A673 (cell line): ENCODE results near the gene PEX14. TPM values are rescaled to one million over a fixed set of nuclear protein-coding genes. Genes with fewer than 3 reads are reported as not detected.

Experiments
- BruUV-seq: library from RNA; stranded (reverse); fragments of 400-500 nt; replicated peaks from 2 replicates; lab custom pipeline; 2021; lab: Mats Ljungman, UMichigan
- CTCF ChIA-PET: fragments of 300-600 bp; sonication (Branson Sonifier 250); formaldehyde crosslinking; loops from one replicate; lab custom pipeline; 2022; ENCODE audit warnings: antibody characterized with exemption; lab: Charles Lee
- POLR2A ChIA-PET: fragments of 300-600 bp; sonication (Branson Sonifier 250); formaldehyde crosslinking; loops from one replicate; lab custom pipeline; 2022; ENCODE audit warnings: antibody characterized with exemption; ENCODE audit not compliant: low non-redundant PET; lab: Charles Lee
- DNase-seq: peaks from one replicate; pipeline ENCODE4 v3.0.0-alpha.2; 2015; ENCODE audit warnings: low spot score
- H3K27ac ChIP-seq: fragments of 200-600 bp; sonication (generic); 2 replicates; pipeline ENCODE4 v1.5.1; 2016; ENCODE audit warnings: mixed run types, low read depth, mild to moderate bottlenecking, mixed read lengths, antibody characterized with exemption, low read length; ENCODE audit not compliant: poor library complexity, severe bottlenecking
- H3K27me3 ChIP-seq: fragments of 200-600 bp; sonication (generic); replicated peaks from 2 replicates; pipeline ENCODE4 v1.6.1; 2017; ENCODE audit warnings: mixed run types, low read depth, mild to moderate bottlenecking, mixed read lengths, antibody characterized with exemption, low read length; ENCODE audit not compliant: insufficient read depth, poor library complexity
- H3K36me3 ChIP-seq: fragments of 200-600 bp; sonication (generic); 2 replicates; pipeline ENCODE4 v1.6.1; 2016; ENCODE audit warnings: mixed run types, mild to moderate bottlenecking, mixed read lengths, antibody characterized with exemption, low read length; ENCODE audit not compliant: insufficient read depth, poor library complexity, severe bottlenecking
- H3K4me1 ChIP-seq: fragments of 200-600 bp; sonication (generic); 2 replicates; pipeline ENCODE4 v1.6.1; 2017; ENCODE audit warnings: mixed run types, mild to moderate bottlenecking, mixed read lengths, antibody characterized with exemption, low read length; ENCODE audit not compliant: insufficient read depth, poor library complexity, severe bottlenecking
- H3K4me3 ChIP-seq: fragments of 200-600 bp; sonication (generic); 2 replicates; pipeline ENCODE4 v1.5.1; 2016; ENCODE audit warnings: low read depth, mixed run types, mild to moderate bottlenecking, mixed read lengths, low read length; ENCODE audit not compliant: poor library complexity, severe bottlenecking
- H3K9me3 ChIP-seq: fragments of 200-600 bp; sonication (generic); 2 replicates; pipeline ENCODE4 v1.6.1; 2016; ENCODE audit warnings: mixed run types, low read depth, mild to moderate bottlenecking, mixed read lengths, antibody characterized with exemption, low read length; ENCODE audit not compliant: poor library complexity, severe bottlenecking
- EZH2 ChIP-seq: fragments of 200-600 bp; sonication (generic); IDR thresholded peaks from 2 replicates; pipeline ENCODE4 v1.6.1; 2017; ENCODE audit warnings: borderline replicate concordance, low read depth, mild to moderate bottlenecking, mixed read lengths, antibody characterized with exemption, low read length; ENCODE audit not compliant: poor library complexity, severe bottlenecking
- intact Hi-C: fragments of 100-400 bp; cut with micrococcal nuclease; formaldehyde crosslinking; loops from one replicate; pipeline ENCODE4 v1.10.0; 2022; ENCODE audit not compliant: unreplicated experiment
- total RNA-seq: library from RNA; stranded (reverse); gene quantifications from 2 replicates; pipeline ENCODE4 v1.2.3, GENCODE V29; 2021
- TF ChIP-seq, protein P1 (sequence below): fragments of 300-800, 200-600 bp; sonication (generic); conservative IDR thresholded peaks from 2 replicates; pipeline ENCODE4 v1.5.1; 2017; ENCODE audit warnings: low read depth, mild to moderate bottlenecking, antibody characterized with exemption, low read length, moderate library complexity, mixed read lengths

Gene PEX14
- total RNA-seq, 1 experiment from 2014 or later, result 26.8 TPM

DNA sequence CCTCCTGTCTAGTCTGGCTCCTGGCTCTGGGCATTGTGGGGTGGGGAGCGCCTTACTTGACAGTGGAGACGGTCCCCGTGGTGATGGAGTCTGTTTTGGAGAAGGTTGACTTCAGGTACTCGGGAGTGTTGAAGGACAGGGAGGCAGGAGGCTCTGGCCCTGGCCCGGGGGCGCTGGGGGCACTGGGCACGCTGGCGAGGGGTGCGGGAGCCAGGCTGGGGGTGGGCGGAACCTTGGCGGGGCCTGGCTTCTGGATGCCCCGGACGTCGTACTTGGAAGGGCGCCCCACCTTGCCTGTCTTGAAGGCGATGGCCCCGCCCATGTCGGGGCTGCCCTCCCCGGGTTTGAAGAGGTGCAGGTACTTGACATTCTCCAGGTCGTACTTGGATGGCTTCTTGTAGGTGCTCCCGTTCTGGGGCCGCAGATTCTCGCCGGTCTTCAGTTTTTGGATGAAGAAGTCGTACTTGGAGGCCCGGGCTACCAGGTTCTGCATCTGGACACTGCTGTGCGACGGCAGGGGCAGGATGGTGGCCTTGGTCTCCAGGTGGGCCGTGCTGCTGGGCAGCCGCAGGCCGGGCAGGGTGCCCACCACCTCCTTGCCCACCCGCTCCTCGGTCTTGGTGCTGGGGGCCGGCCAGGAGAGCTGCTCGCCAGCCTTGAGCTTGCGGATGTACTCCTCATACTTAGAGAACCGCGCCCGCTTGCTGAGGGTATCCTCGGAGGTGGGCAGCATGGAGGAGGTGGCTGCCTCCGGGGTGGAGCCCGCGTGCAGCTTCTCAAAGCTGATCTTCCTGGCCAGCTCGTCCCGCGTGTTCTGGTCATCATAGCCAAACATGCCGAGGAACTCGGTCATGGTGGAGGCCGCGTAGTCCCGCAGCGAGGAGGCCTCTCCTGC, 185.1 kb downstream of the PEX14 start:
- TF ChIP-seq EZH2, result no peak
- TF ChIP-seq, protein P1, sequence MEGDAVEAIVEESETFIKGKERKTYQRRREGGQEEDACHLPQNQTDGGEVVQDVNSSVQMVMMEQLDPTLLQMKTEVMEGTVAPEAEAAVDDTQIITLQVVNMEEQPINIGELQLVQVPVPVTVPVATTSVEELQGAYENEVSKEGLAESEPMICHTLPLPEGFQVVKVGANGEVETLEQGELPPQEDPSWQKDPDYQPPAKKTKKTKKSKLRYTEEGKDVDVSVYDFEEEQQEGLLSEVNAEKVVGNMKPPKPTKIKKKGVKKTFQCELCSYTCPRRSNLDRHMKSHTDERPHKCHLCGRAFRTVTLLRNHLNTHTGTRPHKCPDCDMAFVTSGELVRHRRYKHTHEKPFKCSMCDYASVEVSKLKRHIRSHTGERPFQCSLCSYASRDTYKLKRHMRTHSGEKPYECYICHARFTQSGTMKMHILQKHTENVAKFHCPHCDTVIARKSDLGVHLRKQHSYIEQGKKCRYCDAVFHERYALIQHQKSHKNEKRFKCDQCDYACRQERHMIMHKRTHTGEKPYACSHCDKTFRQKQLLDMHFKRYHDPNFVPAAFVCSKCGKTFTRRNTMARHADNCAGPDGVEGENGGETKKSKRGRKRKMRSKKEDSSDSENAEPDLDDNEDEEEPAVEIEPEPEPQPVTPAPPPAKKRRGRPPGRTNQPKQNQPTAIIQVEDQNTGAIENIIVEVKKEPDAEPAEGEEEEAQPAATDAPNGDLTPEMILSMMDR, result no peak
- ChIA-PET CTCF (no interaction called here), POLR2A (no interaction called here)
- Histone ChIP-seq H3K27me3 (no peaks in the 10 kb centered on the region), H3K4me3 (no peak overlapping the region), H3K9me3 (no peaks in the 10 kb centered on the region), H3K4me1 (peaks cover 5% of the 10 kb centered on the region), H3K36me3 (no peaks in the 10 kb centered on the region), H3K27ac (no peak overlapping the region)
- no TSS peak for BruUV-seq
- no peak for DNase-seq
- intact Hi-C loops, result no loop called here

DNA sequence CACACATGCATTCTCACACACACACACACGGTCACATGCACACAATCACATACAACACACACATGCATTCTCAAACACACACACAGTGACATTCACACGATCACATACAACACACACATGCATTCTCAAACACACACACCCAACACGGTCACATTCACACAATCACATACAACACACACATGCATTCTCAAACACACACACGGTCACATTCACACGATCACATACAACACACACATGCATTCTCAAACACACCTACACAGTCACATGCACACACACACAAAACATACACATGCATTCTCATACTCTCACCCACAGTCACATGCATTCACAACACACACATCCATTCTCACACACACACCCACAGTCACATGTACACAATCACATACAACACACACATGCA, 186.7 kb downstream of the PEX14 start:
- DNase-seq, result no peak
- intact Hi-C loops, result no loop called here
- no peaks in the 10 kb centered on the region for H3K27me3 ChIP-seq
- H3K9me3 ChIP-seq, result no peaks in the 10 kb centered on the region
- no peaks in the 10 kb centered on the region for H3K36me3 ChIP-seq
- H3K4me1 ChIP-seq, result peaks cover 5% of the 10 kb centered on the region
- no peak overlapping the region for H3K4me3 ChIP-seq
- no peak for TF ChIP-seq EZH2
- TF ChIP-seq, protein P1, result no peak
- no TSS peak for BruUV-seq
- no peak overlapping the region for H3K27ac ChIP-seq
- ChIA-PET CTCF (no interaction called here), POLR2A (no interaction called here)

DNA sequence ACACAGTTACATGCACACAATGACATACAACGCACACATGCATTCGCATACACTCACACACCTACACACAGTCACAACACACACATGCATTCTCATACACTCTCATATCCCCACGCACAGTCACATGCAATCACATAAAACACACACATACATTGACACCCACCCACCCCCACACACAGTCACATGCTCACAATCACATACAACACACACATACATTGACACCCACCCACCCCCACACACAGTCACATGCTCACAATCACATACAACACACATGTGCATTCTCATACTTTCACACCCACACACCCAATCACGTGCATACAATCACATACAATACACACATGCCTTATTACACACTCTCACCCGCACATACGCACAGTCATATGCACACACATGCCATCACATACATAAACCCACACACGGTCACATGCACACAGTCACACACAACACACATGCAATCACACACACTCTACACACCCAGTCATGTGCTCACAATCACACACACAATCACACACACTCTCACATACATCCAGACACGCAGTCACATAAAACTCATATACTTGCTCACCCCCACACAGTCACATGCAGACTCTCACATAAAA, 187.4 kb downstream of the PEX14 start:
- no peaks in the 10 kb centered on the region for H3K27me3 ChIP-seq
- TF ChIP-seq EZH2, result no peak
- TF ChIP-seq, protein P1, result no peak

More for the DNA sequence above, 187.4 kb downstream of the PEX14 start:
- no peaks in the 10 kb centered on the region for H3K9me3 ChIP-seq
- CTCF ChIA-PET, result no interaction called here
- no peak for DNase-seq
- no peak overlapping the region for H3K27ac ChIP-seq
- intact Hi-C loops, result no loop called here
- no peak overlapping the region for H3K4me3 ChIP-seq
- H3K4me1 ChIP-seq, result peaks cover 5% of the 10 kb centered on the region
- H3K36me3 ChIP-seq, result no peaks in the 10 kb centered on the region
- POLR2A ChIA-PET, result no interaction called here
- BruUV-seq, result no TSS peak
